IMR-90 (cell line): Measurements from ENCODE around the gene CYTH4.

Experiments used
- CEBPB ChIP-seq: IDR thresholded peaks from 2 replicates; pipeline ENCODE4 v1.6.1; 2012; ENCODE audit warnings: low read depth, low read length, improper control_type of control experiment
- CHD1 ChIP-seq: IDR thresholded peaks from 2 replicates; pipeline ENCODE4 v1.6.1; 2012; ENCODE audit warnings: low read depth, low read length, improper control_type of control experiment
- FOS ChIP-seq: fragments of 150-350 bp; IDR thresholded peaks from 2 replicates; pipeline ENCODE4 v1.6.1; 2016; ENCODE audit warnings: low read depth, low read length
- MAFK ChIP-seq: IDR thresholded peaks from 2 replicates; pipeline ENCODE4 v1.6.1; 2012; ENCODE audit warnings: low read depth, low read length, improper control_type of control experiment
- MAZ ChIP-seq: IDR thresholded peaks from 2 replicates; pipeline ENCODE4 v1.6.1; 2012; ENCODE audit warnings: low read depth, mild to moderate bottlenecking, low read length, improper control_type of control experiment, moderate library complexity, borderline replicate concordance
- MXI1 ChIP-seq: IDR thresholded peaks from 2 replicates; pipeline ENCODE4 v1.6.1; 2012; ENCODE audit warnings: low read depth, mild to moderate bottlenecking, low read length, moderate library complexity, borderline replicate concordance
- NFE2L2 ChIP-seq: fragments of 150-350 bp; IDR thresholded peaks from 2 replicates; pipeline ENCODE4 v1.6.1; 2016; ENCODE audit warnings: low read depth, mild to moderate bottlenecking, low read length
- POLR2A ChIP-seq: IDR thresholded peaks from 2 replicates; pipeline ENCODE4 v1.6.1; 2012; ENCODE audit warnings: mild to moderate bottlenecking, low read depth, low read length
- RAD21 ChIP-seq: IDR thresholded peaks from 2 replicates; pipeline ENCODE4 v1.6.1; 2012; ENCODE audit warnings: low read length, improper control_type of control experiment
- RCOR1 ChIP-seq: IDR thresholded peaks from 2 replicates; pipeline ENCODE4 v1.6.1; 2012; ENCODE audit warnings: mild to moderate bottlenecking, low read length, improper control_type of control experiment; ENCODE audit not compliant: insufficient replicate concordance
- RFX5 ChIP-seq: IDR thresholded peaks from 2 replicates; pipeline ENCODE4 v1.8.0; 2012; ENCODE audit warnings: low read depth, mild to moderate bottlenecking, low read length, moderate library complexity
- SMC3 ChIP-seq: fragments of 150-350 bp; IDR thresholded peaks from 2 replicates; pipeline ENCODE4 v1.6.1; 2016; ENCODE audit warnings: low read depth, mild to moderate bottlenecking, antibody characterized with exemption, low read length, moderate library complexity
- TF ChIP-seq, protein P1 (sequence below): conservative IDR thresholded peaks from 2 replicates; pipeline ENCODE4 v1.5.1; 2012; ENCODE audit warnings: mild to moderate bottlenecking, low read depth, low read length, improper control_type of control experiment
- TF ChIP-seq, protein P2 (sequence below): fragments of 150-350 bp; IDR thresholded peaks from 2 replicates; pipeline ENCODE4 v1.6.1; 2016; ENCODE audit warnings: low read depth, mild to moderate bottlenecking, low read length, moderate library complexity, borderline replicate concordance

DNA sequence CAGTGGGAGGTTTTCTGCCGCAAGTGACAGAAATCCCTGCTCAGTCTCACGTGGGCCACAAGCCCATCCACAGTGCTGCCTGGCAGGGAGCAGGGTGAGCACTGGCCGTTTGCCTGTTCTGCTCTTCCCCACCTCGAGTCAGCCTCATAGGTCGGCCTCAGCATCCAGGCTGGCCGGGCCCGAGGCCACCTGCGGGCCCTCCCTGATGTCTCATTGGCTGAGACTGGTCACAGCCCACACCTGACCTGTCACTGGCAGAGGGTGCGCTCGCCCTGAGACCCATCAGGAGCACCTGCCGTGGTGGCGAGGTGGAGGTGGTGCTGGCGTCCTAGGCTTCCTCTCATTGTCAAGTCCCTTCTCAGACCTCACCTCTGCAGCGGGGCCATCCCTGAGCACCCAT is 72.9 kb downstream of the CYTH4 start:
- TF ChIP-seq, protein P1, sequence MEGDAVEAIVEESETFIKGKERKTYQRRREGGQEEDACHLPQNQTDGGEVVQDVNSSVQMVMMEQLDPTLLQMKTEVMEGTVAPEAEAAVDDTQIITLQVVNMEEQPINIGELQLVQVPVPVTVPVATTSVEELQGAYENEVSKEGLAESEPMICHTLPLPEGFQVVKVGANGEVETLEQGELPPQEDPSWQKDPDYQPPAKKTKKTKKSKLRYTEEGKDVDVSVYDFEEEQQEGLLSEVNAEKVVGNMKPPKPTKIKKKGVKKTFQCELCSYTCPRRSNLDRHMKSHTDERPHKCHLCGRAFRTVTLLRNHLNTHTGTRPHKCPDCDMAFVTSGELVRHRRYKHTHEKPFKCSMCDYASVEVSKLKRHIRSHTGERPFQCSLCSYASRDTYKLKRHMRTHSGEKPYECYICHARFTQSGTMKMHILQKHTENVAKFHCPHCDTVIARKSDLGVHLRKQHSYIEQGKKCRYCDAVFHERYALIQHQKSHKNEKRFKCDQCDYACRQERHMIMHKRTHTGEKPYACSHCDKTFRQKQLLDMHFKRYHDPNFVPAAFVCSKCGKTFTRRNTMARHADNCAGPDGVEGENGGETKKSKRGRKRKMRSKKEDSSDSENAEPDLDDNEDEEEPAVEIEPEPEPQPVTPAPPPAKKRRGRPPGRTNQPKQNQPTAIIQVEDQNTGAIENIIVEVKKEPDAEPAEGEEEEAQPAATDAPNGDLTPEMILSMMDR: no peak
- TF ChIP-seq, protein P2, sequence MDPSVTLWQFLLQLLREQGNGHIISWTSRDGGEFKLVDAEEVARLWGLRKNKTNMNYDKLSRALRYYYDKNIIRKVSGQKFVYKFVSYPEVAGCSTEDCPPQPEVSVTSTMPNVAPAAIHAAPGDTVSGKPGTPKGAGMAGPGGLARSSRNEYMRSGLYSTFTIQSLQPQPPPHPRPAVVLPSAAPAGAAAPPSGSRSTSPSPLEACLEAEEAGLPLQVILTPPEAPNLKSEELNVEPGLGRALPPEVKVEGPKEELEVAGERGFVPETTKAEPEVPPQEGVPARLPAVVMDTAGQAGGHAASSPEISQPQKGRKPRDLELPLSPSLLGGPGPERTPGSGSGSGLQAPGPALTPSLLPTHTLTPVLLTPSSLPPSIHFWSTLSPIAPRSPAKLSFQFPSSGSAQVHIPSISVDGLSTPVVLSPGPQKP: no peak
- TF ChIP-seq POLR2A: no peak
- no peak for TF ChIP-seq FOS
- TF ChIP-seq MXI1: no peak
- TF ChIP-seq SMC3: no peak
- TF ChIP-seq CEBPB: no peak
- TF ChIP-seq MAFK: no peak
- TF ChIP-seq RCOR1: no peak
- no peak for TF ChIP-seq RFX5
- no peak for TF ChIP-seq CHD1
- TF ChIP-seq MAZ: no peak
- TF ChIP-seq RAD21: no peak
- no peak for TF ChIP-seq NFE2L2
